ENCODE measurements around the gene SULT1C2. TPM values are rescaled to one million over a fixed set of nuclear protein-coding genes. Genes with fewer than 3 reads are reported as not detected.

SULT1C2 gene
- total and polyA plus RNA-seq, 3 donors from 2014 or later: 0.43 to 1.3 TPM; not detected in 1

DNA sequence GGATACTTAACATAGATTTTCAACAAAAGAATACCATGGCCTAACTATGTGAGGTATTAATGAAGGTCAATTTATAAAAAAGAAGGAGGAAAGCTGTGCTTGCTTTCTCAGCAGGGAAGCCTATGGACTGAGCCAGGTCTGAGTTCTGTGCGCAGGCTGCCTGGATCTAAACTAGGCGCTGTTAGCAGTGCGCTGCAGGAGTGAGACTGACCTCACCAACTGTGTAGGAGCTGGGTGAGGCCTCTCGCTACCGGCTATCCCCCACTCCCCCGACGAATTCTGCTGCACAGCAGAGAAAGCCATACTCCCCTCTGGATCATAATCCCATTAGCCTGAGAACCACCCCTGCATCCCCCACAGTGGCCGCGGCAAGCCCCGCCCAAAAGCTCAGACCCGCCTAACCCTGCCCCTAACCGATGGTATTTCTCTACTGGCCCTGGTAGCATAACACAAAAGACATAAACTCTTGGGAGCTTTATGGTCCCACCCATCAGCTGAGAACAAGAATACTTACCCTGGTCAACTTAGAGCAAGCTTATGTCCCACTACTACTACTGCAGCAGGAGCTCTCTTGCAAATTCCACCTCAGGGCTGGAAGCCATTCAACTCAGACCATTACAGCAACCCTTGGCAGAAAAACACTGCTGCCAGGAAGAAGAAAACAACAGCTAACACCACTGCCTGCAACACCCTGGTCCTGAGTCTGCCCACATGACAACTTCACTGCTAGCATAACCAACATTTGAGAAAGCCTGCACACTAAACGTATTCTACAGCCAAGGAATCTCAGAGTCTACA lies 28.0 kb downstream of the SULT1C2 start:
- 28 to 32% methylated on average over 12 to 13 of the region's 13 CpGs for WGBS, 2 donors
- H3K9me3 ChIP-seq: no peaks in the 10 kb centered on the region
- intact Hi-C loops (cut with DNase I; ENCODE audit: low total_unique reads): no loop called here

DNA sequence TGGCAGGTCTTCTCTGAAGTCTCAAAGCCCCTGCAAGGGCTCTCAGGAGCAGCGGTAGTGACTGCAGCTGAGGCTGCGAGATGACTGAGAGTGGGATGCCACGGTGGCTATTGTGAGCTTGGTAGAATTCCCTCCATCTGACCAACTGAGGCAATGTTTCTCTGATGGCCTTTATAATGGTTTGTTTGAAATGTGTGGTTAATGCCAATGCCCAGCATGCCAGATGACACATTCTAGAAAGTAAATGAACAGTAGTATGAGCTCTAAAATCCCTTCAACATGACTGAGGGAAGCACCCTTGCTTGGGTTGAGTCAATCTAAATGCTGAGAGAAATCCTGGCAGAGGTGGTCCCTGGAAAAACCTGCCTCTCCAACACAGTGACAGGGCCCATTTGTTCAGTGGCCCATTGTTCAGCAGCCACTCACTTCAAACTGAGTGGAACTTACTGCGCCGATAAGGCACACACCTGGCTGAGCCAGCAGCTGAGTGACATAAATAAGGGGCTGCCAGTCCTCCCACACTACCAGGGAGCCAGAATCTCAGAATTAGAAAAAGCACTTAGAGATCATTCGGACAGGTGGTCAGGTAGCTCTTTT lies 31.7 kb downstream of the SULT1C2 start:
- H3K9me3 ChIP-seq: no peaks in the 10 kb centered on the region
- intact Hi-C loops (cut with DNase I; ENCODE audit: low total_unique reads): no loop called here
- H3K4me3 ChIP-seq: no peak overlapping the region
- no peaks in the 10 kb centered on the region for H3K27me3 ChIP-seq
- WGBS, 2 donors: 78 to 81% methylated on average over 6 of the region's 6 CpGs
- TF ChIP-seq, protein P1, sequence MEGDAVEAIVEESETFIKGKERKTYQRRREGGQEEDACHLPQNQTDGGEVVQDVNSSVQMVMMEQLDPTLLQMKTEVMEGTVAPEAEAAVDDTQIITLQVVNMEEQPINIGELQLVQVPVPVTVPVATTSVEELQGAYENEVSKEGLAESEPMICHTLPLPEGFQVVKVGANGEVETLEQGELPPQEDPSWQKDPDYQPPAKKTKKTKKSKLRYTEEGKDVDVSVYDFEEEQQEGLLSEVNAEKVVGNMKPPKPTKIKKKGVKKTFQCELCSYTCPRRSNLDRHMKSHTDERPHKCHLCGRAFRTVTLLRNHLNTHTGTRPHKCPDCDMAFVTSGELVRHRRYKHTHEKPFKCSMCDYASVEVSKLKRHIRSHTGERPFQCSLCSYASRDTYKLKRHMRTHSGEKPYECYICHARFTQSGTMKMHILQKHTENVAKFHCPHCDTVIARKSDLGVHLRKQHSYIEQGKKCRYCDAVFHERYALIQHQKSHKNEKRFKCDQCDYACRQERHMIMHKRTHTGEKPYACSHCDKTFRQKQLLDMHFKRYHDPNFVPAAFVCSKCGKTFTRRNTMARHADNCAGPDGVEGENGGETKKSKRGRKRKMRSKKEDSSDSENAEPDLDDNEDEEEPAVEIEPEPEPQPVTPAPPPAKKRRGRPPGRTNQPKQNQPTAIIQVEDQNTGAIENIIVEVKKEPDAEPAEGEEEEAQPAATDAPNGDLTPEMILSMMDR (IDR thresholded peaks at IDR 0.05): no peak
- no peak for TF ChIP-seq POLR2A (IDR thresholded peaks at IDR 0.05)
- no peaks in the 10 kb centered on the region for H3K4me1 ChIP-seq
- no peak for DNase-seq
- no peak overlapping the region for H3K27ac ChIP-seq
- no peaks in the 10 kb centered on the region for H3K36me3 ChIP-seq (ENCODE audit: low read depth, missing control alignments)

More for the DNA sequence above, 28.0 kb downstream of the SULT1C2 start:
- Histone ChIP-seq H3K27ac (no peak overlapping the region), H3K36me3 (ENCODE audit: low read depth, missing control alignments) (no peaks in the 10 kb centered on the region), H3K27me3 (no peaks in the 10 kb centered on the region), H3K4me3 (peak overlapping the region in 1 of 2 donors; percentile 10), H3K4me1 (no peaks in the 10 kb centered on the region)
- TF ChIP-seq, protein P1 (IDR thresholded peaks at IDR 0.05): no peak
- TF ChIP-seq POLR2A (IDR thresholded peaks at IDR 0.05): no peak
- peak; percentile 34 for DNase-seq

DNA sequence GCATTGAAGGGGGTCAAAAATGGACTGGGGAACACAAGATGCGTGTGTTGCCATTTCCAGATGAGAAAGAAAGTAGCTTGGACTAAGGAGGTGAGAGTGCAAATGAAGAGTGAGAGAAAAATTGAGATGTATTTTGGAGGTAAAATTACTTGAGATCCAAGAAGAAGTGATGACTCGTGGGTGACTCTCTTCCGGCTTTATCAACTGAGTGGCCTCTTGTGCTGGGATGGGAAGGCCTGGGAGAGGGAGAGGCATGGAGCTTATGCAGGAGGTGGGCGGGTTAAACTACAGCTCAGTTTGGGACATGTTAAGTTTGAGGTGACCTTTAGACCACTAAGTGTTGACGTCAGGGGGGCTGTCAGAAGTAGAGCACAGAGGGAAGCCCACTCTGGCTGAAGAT lies 34.9 kb downstream of the SULT1C2 start:
- intact Hi-C loops (cut with DNase I; ENCODE audit: low total_unique reads): no loop called here
- Histone ChIP-seq H3K27me3 (no peaks in the 10 kb centered on the region), H3K9me3 (no peaks in the 10 kb centered on the region), H3K36me3 (ENCODE audit: low read depth, missing control alignments) (no peaks in the 10 kb centered on the region), H3K4me1 (no peaks in the 10 kb centered on the region), H3K27ac (no peak overlapping the region), H3K4me3 (no peak overlapping the region)
- 94 to 95% methylated on average over 5 of the region's 5 CpGs for WGBS, 2 donors
- no peak for DNase-seq
- TF ChIP-seq, protein P1 (IDR thresholded peaks at IDR 0.05): no peak
- TF ChIP-seq POLR2A (IDR thresholded peaks at IDR 0.05): no peak

DNA sequence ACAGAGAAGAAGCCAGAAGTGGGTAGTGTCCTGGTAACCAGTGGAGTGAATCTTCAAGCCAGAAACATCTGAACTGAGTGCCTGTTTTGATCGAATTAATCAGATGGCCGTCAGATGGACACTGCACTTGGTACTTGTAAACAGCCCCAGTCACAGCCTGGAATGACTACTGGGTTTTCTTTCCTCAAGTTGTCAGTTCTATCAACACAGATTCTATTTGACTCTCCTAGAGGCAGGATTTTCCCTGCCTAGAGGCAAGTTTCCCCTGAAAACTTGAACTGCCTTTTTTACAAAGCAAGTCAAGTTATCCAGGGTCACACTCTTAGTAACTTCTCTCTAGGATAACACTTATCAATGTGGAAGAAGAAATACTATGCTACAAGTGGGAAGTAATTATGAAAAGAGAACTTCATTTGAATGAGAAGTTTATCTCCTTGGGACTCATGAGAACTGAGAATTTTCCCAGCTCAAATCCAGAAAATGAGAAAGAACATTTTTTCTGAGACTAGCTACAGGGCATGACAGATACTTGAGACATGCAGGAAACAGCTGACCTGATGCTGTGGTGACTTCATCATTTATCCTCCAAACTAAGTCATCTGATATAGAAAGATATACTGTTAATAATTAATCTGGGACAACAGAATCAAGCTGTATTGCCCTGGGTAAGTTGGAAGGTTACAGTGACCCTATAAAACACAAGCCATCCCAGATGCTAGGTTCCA lies 36.0 kb downstream of the SULT1C2 start:
- intact Hi-C loops (cut with DNase I; ENCODE audit: low total_unique reads): no loop called here
- Histone ChIP-seq H3K36me3 (ENCODE audit: low read depth, missing control alignments) (no peaks in the 10 kb centered on the region), H3K4me1 (no peaks in the 10 kb centered on the region), H3K9me3 (no peaks in the 10 kb centered on the region), H3K27ac (no peak overlapping the region), H3K4me3 (no peak overlapping the region), H3K27me3 (no peaks in the 10 kb centered on the region)
- no peak for DNase-seq
- WGBS, 2 donors: 78 to 93% methylated on average over 2 of the region's 2 CpGs
- TF ChIP-seq, protein P1 (IDR thresholded peaks at IDR 0.05): no peak
- TF ChIP-seq POLR2A (IDR thresholded peaks at IDR 0.05): no peak
